Measurements from ENCODE around the gene CDK19. TPM values are rescaled to one million over a fixed set of nuclear protein-coding genes. Genes with fewer than 3 reads are reported as not detected.

CDK19 gene
- total and polyA plus RNA-seq, 2 of the 13 experiments (the other 11 are each of a cell fraction or from before 2014, with no cell fraction given) = 13.4 to 27.0 TPM

DNA sequence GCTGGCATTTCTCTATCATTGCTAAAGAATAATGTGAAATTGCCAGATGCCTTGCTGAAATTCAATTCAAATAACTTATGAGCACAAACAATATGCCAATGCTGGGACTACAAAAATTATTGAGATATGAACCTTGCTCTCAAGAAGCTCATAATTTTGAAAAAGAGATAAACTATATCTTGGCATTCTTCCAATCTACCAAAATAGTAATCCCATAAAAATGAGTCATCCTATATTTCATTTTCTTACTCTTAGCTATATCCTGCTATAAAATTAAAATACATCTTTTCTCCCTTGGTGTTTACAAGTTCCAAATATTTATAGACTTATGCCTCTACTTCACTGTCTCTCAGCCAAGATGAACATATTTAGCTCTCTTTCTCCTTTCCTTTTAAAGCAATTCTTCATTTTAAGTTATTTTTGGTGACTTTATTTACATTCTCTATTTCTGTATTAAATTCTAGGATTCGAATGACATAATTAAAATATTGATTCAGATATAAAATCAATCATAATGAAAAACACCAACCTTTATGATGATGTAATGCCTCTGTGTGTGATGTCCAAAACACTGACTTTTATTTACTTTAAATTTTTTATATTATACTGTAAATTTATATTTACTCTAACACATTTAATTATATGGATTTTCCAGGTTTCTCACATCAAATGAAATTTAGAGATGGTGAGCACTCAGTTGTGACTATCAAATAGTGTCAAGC is 152.6 kb downstream of the CDK19 start:
- POLR2A ChIA-PET = interaction anchor here (0.7 kb wide), 1 partner anchor 212 kb away, joined by 3 read pairs; no protein-coding TSS in a partner anchor
- Histone ChIP-seq H3K4me3 (replicated peaks in 1 of 3; ENCODE audit: insufficient read depth in 1 of 3, low read depth in 2 of 3, low read length in 3 of 3) (no peak overlapping the region), H3K4me2 (ENCODE audit: low read depth, low read length) (no peak overlapping the region), H3K79me2 (ENCODE audit: insufficient read depth, low read length) (no peaks in the 10 kb centered on the region), H4K20me1 (ENCODE audit: insufficient read depth, low read length) (no peaks in the 10 kb centered on the region), H3K4me1 (ENCODE audit: insufficient read depth, low read length) (0 out of 2 replicates have a peak, but pooled peaks cover 4% of the 10 kb centered on the region), H2AFZ (ENCODE audit: low read length) (no peak overlapping the region), H3K36me3 (replicated peaks in 1 of 2; ENCODE audit: control insufficient read depth in 1 of 2, insufficient read depth in 2 of 2, low read length in 2 of 2) (peaks cover 4 to 20% of the 10 kb centered on the region in 2 experiments), H3K9ac (ENCODE audit: insufficient read depth, low read depth, low read length) (no peak overlapping the region), H3K27me3 (ENCODE audit: control insufficient read depth in 1 of 2, insufficient read depth in 2 of 2, low read length in 2 of 2) (no peaks in the 10 kb centered on the region), H3K27ac (ENCODE audit: extremely low read length, insufficient read depth, low read length) (no peak overlapping the region), H3K9me3 (ENCODE audit: low read length) (no peaks in the 10 kb centered on the region)
- BruUV-seq (replicated peaks) = no TSS peak
- no peak for TF ChIP-seq UBTF (CRISPR knock-in tag; IDR thresholded peaks at IDR 0.05)
- TF ChIP-seq ATF7 (IDR thresholded peaks at IDR 0.05) = peak; percentile 76
- TF ChIP-seq ATF7 (CRISPR knock-in tag; IDR thresholded peaks at IDR 0.05) = no peak
- no peak for TF ChIP-seq GATAD1 (CRISPR knock-in tag; IDR thresholded peaks at IDR 0.05)
- no peak for TF ChIP-seq ZSCAN29 (CRISPR knock-in tag; conservative IDR thresholded peaks at IDR 0.05)
- TF ChIP-seq TFAP4 (IDR thresholded peaks at IDR 0.05; ENCODE audit: borderline replicate concordance, low read depth) = no peak
- TF ChIP-seq, protein P1, sequence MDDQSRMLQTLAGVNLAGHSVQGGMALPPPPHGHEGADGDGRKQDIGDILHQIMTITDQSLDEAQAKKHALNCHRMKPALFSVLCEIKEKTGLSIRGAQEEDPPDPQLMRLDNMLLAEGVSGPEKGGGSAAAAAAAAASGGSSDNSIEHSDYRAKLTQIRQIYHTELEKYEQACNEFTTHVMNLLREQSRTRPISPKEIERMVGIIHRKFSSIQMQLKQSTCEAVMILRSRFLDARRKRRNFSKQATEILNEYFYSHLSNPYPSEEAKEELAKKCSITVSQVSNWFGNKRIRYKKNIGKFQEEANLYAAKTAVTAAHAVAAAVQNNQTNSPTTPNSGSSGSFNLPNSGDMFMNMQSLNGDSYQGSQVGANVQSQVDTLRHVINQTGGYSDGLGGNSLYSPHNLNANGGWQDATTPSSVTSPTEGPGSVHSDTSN (CRISPR knock-in tag; IDR thresholded peaks at IDR 0.05; ENCODE audit: borderline replicate concordance) = no peak
- no peak for ATAC-seq
- in situ Hi-C loops (cut with HindIII; ENCODE audit: extremely low pct_ligation_motif_present, low pct_unique_long_range_greater_than_20kb) (no loop called here), intact Hi-C loops (cut with micrococcal nuclease; ENCODE audit: unreplicated experiment) (no loop called here)
- CTCF ChIA-PET (ENCODE audit: low intra/inter-chr PET ratio, low total read pairs) = no interaction called here
- no peak for DNase-seq (ENCODE audit: low spot score)
- FAIRE-seq = no peak
- 91% methylated on average over 1 of the region's 1 CpG for WGBS (ENCODE audit: low lambda C conversion rate)

Measured in HepG2 (cell line).